Measurements from ENCODE around the gene HAUS3. TPM values are rescaled to one million over a fixed set of nuclear protein-coding genes. Genes with fewer than 3 reads are reported as not detected.
A peak's percentile ranks its signal among the peaks of the same experiment; 100 is the strongest.

The HAUS3 gene
- total and polyA plus RNA-seq, 2 of the 13 experiments (the other 11 are each of a cell fraction or from before 2014, with no cell fraction given) = 3.9 to 12.6 TPM

DNA sequence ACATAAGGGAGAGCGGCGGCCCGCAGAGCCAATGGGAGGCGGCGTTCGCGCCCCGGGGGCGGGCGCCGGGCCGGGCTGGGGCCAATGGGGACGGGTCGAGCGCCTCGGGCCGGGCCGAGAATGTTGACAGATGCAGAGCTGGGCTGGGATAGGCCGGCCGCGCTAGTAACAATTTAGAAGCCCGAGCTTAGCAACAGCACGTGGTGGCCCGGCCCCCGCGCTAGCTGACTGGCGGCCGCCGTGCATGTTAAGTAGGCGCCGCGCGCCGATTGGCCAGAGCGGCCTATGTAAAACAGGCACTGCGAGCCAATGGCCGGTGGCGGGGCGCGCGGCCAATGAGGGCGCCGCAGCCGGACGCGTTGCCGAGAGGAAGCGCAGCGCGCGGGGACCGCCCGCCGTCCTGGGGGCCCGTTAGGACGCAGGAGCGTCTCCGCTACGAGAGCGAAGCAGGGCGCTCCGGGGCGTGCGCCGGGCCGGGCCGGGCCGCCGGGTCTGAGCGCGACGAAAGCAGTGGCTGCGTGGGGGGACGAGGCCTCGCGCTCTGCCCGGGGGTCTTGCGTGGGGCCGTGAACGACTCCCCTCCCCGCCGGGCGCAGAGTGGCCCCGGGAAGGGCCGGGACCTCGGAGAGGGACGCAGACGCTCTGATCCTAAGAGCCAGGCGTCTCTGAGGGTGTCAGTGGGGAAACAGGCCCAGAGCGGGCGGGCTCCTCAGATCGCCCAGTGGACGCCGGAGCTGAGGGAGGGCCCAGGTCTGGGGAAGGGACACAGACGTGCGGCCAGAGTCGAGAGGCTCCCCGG, 20.4 kb upstream of the HAUS3 start (continued):
- TF ChIP-seq KLF6 (CRISPR knock-in tag; IDR thresholded peaks at IDR 0.05) (0 out of 2 replicates have a peak, but pooled peaks have one; percentile 48), LCORL (IDR thresholded peaks at IDR 0.05) (no peak), LCORL (CRISPR knock-in tag; IDR thresholded peaks at IDR 0.05) (no peak; the same call in 1 of the 2 replicates), ZNF180 (CRISPR knock-in tag; IDR thresholded peaks at IDR 0.05; ENCODE audit: borderline replicate concordance, low read depth) (no peak), ZZZ3 (CRISPR knock-in tag; IDR thresholded peaks at IDR 0.05; ENCODE audit: borderline replicate concordance) (0 out of 2 replicates have a peak, but pooled peaks have one; percentile 69), ZBTB8A (CRISPR knock-in tag; IDR thresholded peaks at IDR 0.05; ENCODE audit: borderline replicate concordance, low read depth) (peak; percentile 75; the same call in 1 of the 2 replicates), POLR2AphosphoS5 (IDR thresholded peaks at IDR 0.05; ENCODE audit: low read depth, low read length) (peak; percentile 62), CBX2 (IDR thresholded peaks at IDR 0.05; ENCODE audit: low read depth, low read length) (no peak), CBX2 (CRISPR knock-in tag; IDR thresholded peaks at IDR 0.05; ENCODE audit: low read depth) (no peak), NFKBIZ (CRISPR knock-in tag; IDR thresholded peaks at IDR 0.05) (no peak), RBAK (CRISPR knock-in tag; IDR thresholded peaks at IDR 0.05) (no peak), ZNF225 (CRISPR knock-in tag; IDR thresholded peaks at IDR 0.05) (peak; percentile 53; the same call in 1 of the 2 replicates)
- TF ChIP-seq, protein P1, sequence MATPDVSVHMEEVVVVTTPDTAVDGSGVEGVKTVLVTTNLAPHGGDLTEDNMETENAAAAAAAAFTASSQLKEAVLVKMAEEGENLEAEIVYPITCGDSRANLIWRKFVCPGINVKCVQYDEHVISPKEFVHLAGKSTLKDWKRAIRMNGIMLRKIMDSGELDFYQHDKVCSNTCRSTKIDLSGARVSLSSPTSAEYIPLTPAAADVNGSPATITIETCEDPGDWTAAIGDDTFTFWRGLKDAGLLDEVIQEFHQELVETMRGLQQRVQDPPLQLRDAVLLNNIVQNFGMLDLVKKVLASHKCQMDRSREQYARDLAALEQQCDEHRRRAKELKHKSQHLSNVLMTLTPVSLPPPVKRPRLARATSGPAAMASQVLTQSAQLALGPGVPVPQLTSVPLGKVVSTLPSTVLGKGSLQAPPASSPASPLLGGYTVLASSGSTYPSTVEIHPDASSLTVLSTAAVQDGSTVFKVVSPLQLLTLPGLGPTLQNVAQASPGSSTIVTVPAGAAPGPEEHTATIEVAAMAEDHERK (CRISPR knock-in tag; IDR thresholded peaks at IDR 0.05; ENCODE audit: low read depth) = peak; percentile 53; the same call in 1 of the 2 replicates
- TF ChIP-seq, protein P2, sequence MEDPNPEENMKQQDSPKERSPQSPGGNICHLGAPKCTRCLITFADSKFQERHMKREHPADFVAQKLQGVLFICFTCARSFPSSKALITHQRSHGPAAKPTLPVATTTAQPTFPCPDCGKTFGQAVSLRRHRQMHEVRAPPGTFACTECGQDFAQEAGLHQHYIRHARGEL (CRISPR knock-in tag; IDR thresholded peaks at IDR 0.05) = 0 out of 2 replicates have a peak, but pooled peaks have one; percentile 40
- TF ChIP-seq, protein P3, sequence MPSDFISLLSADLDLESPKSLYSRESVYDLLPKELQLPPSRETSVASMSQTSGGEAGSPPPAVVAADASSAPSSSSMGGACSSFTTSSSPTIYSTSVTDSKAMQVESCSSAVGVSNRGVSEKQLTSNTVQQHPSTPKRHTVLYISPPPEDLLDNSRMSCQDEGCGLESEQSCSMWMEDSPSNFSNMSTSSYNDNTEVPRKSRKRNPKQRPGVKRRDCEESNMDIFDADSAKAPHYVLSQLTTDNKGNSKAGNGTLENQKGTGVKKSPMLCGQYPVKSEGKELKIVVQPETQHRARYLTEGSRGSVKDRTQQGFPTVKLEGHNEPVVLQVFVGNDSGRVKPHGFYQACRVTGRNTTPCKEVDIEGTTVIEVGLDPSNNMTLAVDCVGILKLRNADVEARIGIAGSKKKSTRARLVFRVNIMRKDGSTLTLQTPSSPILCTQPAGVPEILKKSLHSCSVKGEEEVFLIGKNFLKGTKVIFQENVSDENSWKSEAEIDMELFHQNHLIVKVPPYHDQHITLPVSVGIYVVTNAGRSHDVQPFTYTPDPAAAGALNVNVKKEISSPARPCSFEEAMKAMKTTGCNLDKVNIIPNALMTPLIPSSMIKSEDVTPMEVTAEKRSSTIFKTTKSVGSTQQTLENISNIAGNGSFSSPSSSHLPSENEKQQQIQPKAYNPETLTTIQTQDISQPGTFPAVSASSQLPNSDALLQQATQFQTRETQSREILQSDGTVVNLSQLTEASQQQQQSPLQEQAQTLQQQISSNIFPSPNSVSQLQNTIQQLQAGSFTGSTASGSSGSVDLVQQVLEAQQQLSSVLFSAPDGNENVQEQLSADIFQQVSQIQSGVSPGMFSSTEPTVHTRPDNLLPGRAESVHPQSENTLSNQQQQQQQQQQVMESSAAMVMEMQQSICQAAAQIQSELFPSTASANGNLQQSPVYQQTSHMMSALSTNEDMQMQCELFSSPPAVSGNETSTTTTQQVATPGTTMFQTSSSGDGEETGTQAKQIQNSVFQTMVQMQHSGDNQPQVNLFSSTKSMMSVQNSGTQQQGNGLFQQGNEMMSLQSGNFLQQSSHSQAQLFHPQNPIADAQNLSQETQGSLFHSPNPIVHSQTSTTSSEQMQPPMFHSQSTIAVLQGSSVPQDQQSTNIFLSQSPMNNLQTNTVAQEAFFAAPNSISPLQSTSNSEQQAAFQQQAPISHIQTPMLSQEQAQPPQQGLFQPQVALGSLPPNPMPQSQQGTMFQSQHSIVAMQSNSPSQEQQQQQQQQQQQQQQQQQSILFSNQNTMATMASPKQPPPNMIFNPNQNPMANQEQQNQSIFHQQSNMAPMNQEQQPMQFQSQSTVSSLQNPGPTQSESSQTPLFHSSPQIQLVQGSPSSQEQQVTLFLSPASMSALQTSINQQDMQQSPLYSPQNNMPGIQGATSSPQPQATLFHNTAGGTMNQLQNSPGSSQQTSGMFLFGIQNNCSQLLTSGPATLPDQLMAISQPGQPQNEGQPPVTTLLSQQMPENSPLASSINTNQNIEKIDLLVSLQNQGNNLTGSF (CRISPR knock-in tag; IDR thresholded peaks at IDR 0.05) = peak; percentile 43; the same call in 1 of the 2 replicates
- TF ChIP-seq, protein P4, sequence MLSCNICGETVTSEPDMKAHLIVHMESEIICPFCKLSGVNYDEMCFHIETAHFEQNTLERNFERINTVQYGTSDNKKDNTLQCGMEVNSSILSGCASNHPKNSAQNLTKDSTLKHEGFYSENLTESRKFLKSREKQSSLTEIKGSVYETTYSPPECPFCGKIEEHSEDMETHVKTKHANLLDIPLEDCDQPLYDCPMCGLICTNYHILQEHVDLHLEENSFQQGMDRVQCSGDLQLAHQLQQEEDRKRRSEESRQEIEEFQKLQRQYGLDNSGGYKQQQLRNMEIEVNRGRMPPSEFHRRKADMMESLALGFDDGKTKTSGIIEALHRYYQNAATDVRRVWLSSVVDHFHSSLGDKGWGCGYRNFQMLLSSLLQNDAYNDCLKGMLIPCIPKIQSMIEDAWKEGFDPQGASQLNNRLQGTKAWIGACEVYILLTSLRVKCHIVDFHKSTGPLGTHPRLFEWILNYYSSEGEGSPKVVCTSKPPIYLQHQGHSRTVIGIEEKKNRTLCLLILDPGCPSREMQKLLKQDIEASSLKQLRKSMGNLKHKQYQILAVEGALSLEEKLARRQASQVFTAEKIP (CRISPR knock-in tag; IDR thresholded peaks at IDR 0.05; ENCODE audit: borderline replicate concordance) = no peak
- TF ChIP-seq, protein P5, sequence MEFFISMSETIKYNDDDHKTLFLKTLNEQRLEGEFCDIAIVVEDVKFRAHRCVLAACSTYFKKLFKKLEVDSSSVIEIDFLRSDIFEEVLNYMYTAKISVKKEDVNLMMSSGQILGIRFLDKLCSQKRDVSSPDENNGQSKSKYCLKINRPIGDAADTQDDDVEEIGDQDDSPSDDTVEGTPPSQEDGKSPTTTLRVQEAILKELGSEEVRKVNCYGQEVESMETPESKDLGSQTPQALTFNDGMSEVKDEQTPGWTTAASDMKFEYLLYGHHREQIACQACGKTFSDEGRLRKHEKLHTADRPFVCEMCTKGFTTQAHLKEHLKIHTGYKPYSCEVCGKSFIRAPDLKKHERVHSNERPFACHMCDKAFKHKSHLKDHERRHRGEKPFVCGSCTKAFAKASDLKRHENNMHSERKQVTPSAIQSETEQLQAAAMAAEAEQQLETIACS (CRISPR knock-in tag; IDR thresholded peaks at IDR 0.05) = no peak

Measured in HepG2 (cell line).